ENCODE results near the gene TEKTIP1.

Gene TEKTIP1

GRCh38 chr19:3512562-3513228 lies 26.3 kb upstream of the TEKTIP1 start:
- POLR2A ChIA-PET (ENCODE audit: low non-redundant PET): no interaction called here
- no peak overlapping the region for H3K27ac ChIP-seq
- DNase-seq (ENCODE audit: low spot score): no peak
- no peak for TF ChIP-seq CTCF (conservative IDR thresholded peaks at IDR 0.05; ENCODE audit: low read depth)
- CTCF ChIA-PET: no interaction called here

- ChIA-PET POLR2A (ENCODE audit: low non-redundant PET) (no interaction called here), CTCF (no interaction called here)
- H3K27ac ChIP-seq: 0 out of 2 replicates have a peak overlapping the region, but pooled peaks have one; percentile 3
- no peak for TF ChIP-seq CTCF (conservative IDR thresholded peaks at IDR 0.05; ENCODE audit: low read depth)
- DNase-seq (ENCODE audit: low spot score): no peak
Measured at GRCh38 chr19:3513229-3514140, 25.5 kb upstream of the TEKTIP1 start.

GRCh38 chr19:3514930-3515329 lies 24.0 kb upstream of the TEKTIP1 start:
- no peak for DNase-seq (ENCODE audit: low spot score)
- H3K27ac ChIP-seq: peak overlapping the region; percentile 37
- TF ChIP-seq CTCF (conservative IDR thresholded peaks at IDR 0.05; ENCODE audit: low read depth): no peak
- CTCF ChIA-PET: no interaction called here
- POLR2A ChIA-PET (ENCODE audit: low non-redundant PET): no interaction called here

GRCh38 chr19:3515891-3516422 lies 23.0 kb upstream of the TEKTIP1 start:
- DNase-seq (ENCODE audit: low spot score): no peak
- POLR2A ChIA-PET (ENCODE audit: low non-redundant PET): no interaction called here
- peak overlapping the region; percentile 37 for H3K27ac ChIP-seq
- TF ChIP-seq CTCF (conservative IDR thresholded peaks at IDR 0.05; ENCODE audit: low read depth): no peak
- CTCF ChIA-PET: no interaction called here

GRCh38 chr19:3516675-3517207 lies 22.2 kb upstream of the TEKTIP1 start:
- peak overlapping the region; percentile 37 for H3K27ac ChIP-seq
- CTCF ChIA-PET: no interaction called here
- DNase-seq (ENCODE audit: low spot score): no peak
- POLR2A ChIA-PET (ENCODE audit: low non-redundant PET): no interaction called here
- no peak for TF ChIP-seq CTCF (conservative IDR thresholded peaks at IDR 0.05; ENCODE audit: low read depth)

- no peak for DNase-seq (ENCODE audit: low spot score)
- TF ChIP-seq CTCF (conservative IDR thresholded peaks at IDR 0.05; ENCODE audit: low read depth): no peak
- CTCF ChIA-PET: no interaction called here
- H3K27ac ChIP-seq: peak overlapping the region; percentile 81
- POLR2A ChIA-PET (ENCODE audit: low non-redundant PET): no interaction called here
Measured at GRCh38 chr19:3517638-3518037, 21.3 kb upstream of the TEKTIP1 start.

Measured in RWPE1 (cell line).